ENCODE data around the gene INTS14.

INTS14 gene

DNA sequence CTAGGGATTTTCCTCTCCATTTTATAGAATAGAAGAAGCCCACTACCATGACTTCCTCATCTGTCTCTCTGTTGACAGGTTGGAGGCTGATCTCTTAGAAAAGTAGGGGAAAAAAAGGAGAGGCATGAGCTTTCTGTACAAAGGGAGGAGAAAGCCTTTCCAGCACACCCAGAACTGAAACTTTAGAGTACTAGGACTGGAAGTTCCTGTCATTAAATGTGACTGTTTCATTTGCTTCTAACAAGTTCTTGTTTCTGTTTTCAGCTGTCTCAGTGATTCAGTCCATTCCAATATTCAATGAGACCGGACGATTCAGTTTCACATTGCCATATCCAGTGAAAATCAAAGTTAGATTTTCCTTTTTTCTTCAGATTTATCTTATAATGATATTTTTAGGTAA lies 39.0 kb downstream of the INTS14 start:
- no peak overlapping the region for H3K4me3 ChIP-seq (replicated peaks; ENCODE audit: insufficient read depth, low read length)
- H3K27ac ChIP-seq (replicated peaks): no peak overlapping the region
- H3K27me3 ChIP-seq (ENCODE audit: insufficient read depth, poor library complexity, severe bottlenecking): no peaks in the 10 kb centered on the region
- no peak for DNase-seq (ENCODE audit: low read depth in 1 of 2, low spot score in 1 of 2)
- TF ChIP-seq, protein P1, sequence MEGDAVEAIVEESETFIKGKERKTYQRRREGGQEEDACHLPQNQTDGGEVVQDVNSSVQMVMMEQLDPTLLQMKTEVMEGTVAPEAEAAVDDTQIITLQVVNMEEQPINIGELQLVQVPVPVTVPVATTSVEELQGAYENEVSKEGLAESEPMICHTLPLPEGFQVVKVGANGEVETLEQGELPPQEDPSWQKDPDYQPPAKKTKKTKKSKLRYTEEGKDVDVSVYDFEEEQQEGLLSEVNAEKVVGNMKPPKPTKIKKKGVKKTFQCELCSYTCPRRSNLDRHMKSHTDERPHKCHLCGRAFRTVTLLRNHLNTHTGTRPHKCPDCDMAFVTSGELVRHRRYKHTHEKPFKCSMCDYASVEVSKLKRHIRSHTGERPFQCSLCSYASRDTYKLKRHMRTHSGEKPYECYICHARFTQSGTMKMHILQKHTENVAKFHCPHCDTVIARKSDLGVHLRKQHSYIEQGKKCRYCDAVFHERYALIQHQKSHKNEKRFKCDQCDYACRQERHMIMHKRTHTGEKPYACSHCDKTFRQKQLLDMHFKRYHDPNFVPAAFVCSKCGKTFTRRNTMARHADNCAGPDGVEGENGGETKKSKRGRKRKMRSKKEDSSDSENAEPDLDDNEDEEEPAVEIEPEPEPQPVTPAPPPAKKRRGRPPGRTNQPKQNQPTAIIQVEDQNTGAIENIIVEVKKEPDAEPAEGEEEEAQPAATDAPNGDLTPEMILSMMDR (IDR thresholded peaks at IDR 0.05; ENCODE audit: insufficient read depth, low read length): no peak
- TF ChIP-seq POLR2AphosphoS5 (IDR thresholded peaks at IDR 0.05; ENCODE audit: low read depth) (no peak), GABPA (IDR thresholded peaks at IDR 0.05; ENCODE audit: low read depth) (no peak), SPI1 (IDR thresholded peaks at IDR 0.05; ENCODE audit: borderline replicate concordance, low read depth) (no peak)
- TF ChIP-seq, protein P2, sequence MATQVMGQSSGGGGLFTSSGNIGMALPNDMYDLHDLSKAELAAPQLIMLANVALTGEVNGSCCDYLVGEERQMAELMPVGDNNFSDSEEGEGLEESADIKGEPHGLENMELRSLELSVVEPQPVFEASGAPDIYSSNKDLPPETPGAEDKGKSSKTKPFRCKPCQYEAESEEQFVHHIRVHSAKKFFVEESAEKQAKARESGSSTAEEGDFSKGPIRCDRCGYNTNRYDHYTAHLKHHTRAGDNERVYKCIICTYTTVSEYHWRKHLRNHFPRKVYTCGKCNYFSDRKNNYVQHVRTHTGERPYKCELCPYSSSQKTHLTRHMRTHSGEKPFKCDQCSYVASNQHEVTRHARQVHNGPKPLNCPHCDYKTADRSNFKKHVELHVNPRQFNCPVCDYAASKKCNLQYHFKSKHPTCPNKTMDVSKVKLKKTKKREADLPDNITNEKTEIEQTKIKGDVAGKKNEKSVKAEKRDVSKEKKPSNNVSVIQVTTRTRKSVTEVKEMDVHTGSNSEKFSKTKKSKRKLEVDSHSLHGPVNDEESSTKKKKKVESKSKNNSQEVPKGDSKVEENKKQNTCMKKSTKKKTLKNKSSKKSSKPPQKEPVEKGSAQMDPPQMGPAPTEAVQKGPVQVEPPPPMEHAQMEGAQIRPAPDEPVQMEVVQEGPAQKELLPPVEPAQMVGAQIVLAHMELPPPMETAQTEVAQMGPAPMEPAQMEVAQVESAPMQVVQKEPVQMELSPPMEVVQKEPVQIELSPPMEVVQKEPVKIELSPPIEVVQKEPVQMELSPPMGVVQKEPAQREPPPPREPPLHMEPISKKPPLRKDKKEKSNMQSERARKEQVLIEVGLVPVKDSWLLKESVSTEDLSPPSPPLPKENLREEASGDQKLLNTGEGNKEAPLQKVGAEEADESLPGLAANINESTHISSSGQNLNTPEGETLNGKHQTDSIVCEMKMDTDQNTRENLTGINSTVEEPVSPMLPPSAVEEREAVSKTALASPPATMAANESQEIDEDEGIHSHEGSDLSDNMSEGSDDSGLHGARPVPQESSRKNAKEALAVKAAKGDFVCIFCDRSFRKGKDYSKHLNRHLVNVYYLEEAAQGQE (IDR thresholded peaks at IDR 0.05; ENCODE audit: insufficient replicate concordance, low read depth): no peak

DNA sequence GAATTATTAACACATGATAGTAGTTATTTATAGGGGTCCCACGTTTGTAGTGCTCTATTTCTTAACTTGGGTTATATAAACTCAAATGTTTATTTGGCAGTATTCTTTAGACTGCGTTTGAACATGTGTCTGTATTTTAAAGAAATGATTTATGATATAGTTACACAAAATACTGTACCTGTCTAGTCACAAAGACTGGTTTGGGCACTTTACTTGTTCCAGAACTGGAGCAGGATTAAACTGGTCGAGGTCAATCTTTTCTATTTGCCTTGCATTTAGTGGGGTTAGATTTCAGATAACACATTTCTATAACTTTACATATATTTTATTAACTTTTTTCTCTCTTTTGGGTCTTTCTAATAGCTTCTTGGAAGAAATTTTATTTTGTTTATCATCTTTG lies 41.2 kb downstream of the INTS14 start:
- DNase-seq (ENCODE audit: low read depth in 1 of 2, low spot score in 1 of 2): no peak
- no peak overlapping the region for H3K4me3 ChIP-seq (replicated peaks; ENCODE audit: insufficient read depth, low read length)
- no peak overlapping the region for H3K27ac ChIP-seq (replicated peaks)
- no peak for TF ChIP-seq SPI1 (IDR thresholded peaks at IDR 0.05; ENCODE audit: borderline replicate concordance, low read depth)
- no peak for TF ChIP-seq GABPA (IDR thresholded peaks at IDR 0.05; ENCODE audit: low read depth)
- TF ChIP-seq POLR2AphosphoS5 (IDR thresholded peaks at IDR 0.05; ENCODE audit: low read depth): no peak
- TF ChIP-seq, protein P2 (IDR thresholded peaks at IDR 0.05; ENCODE audit: insufficient replicate concordance, low read depth): no peak
- TF ChIP-seq, protein P1 (IDR thresholded peaks at IDR 0.05; ENCODE audit: insufficient read depth, low read length): no peak
- H3K27me3 ChIP-seq (ENCODE audit: insufficient read depth, poor library complexity, severe bottlenecking): no peaks in the 10 kb centered on the region

DNA sequence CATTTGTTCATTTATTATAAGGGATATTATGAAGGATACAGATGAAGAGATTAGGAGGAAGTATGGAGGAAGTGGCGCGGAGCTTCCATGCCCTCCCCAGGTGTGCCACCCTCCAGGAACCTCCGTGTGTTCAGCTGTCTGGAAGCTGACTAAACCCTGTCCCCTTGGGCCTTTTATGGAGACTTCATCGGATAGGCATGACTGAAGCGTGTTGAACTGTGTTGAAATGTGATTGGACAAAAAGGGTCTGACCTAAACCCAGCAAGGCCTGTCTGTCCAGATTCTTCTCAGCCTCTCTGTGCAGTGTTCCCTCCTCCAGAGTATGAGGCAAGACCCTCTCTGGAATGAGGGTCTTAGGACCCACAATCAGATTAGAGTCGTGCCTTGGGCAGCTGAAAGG lies 49.0 kb downstream of the INTS14 start:
- H3K27me3 ChIP-seq (ENCODE audit: insufficient read depth, poor library complexity, severe bottlenecking): no peaks in the 10 kb centered on the region
- no peak overlapping the region for H3K4me3 ChIP-seq (replicated peaks; ENCODE audit: insufficient read depth, low read length)
- no peak overlapping the region for H3K27ac ChIP-seq (replicated peaks)
- no peak for DNase-seq (ENCODE audit: low read depth in 1 of 2, low spot score in 1 of 2)
- TF ChIP-seq SPI1 (IDR thresholded peaks at IDR 0.05; ENCODE audit: borderline replicate concordance, low read depth) (no peak), POLR2AphosphoS5 (IDR thresholded peaks at IDR 0.05; ENCODE audit: low read depth) (no peak), GABPA (IDR thresholded peaks at IDR 0.05; ENCODE audit: low read depth) (no peak)
- TF ChIP-seq, protein P2 (IDR thresholded peaks at IDR 0.05; ENCODE audit: insufficient replicate concordance, low read depth): no peak
- TF ChIP-seq, protein P1 (IDR thresholded peaks at IDR 0.05; ENCODE audit: insufficient read depth, low read length): no peak
